HG03442 (cell line): ENCODE results near the gene TAF1.
A peak's percentile ranks its signal among the peaks of the same experiment; 100 is the strongest.
"Not testable (repeated sequence)": the region's sequence is repeated elsewhere in the genome, so short reads cannot be mapped to it uniquely, and the experiment has no call there.

Experiments used
- ATAC-seq: cut with Tn5 transposase; IDR thresholded peaks from one replicate; pipeline ENCODE4 v1.9.1; 2021; ENCODE audit warnings: mild to moderate bottlenecking, moderate library complexity; ENCODE audit not compliant: unreplicated experiment

TAF1 gene

GRCh38 chrX:71493111-71493613 lies 127.0 kb downstream of the TAF1 start:
- no peak for ATAC-seq

DNA sequence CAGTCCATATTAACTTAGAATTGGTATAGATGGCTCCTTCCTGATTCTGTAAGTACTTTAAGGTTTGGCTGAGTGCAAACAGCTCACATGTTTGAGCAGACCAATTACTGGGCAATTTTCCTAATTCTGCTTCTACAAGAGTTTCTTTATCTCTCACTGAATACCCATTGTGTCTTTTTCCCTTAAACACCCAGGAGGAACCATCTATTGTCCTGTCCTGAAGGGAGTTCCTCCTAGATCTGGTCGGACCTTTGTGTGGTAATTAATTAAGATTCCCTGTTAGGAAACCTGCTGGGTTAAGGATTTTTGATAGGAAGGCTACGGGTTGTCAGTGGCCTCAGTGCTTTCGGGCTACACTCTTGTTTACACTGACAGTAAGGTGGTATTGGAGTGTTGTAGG lies 129.8 kb downstream of the TAF1 start:
- not testable (repeated sequence) for ATAC-seq

- ATAC-seq: no peak
Measured at GRCh38 chrX:71496476-71496875, 130.3 kb downstream of the TAF1 start.

- ATAC-seq: not testable (repeated sequence)
Measured at GRCh38 chrX:71502080-71502479, 135.9 kb downstream of the TAF1 start.

- no peak for ATAC-seq
Measured at GRCh38 chrX:71504346-71504745, 138.2 kb downstream of the TAF1 start.

DNA sequence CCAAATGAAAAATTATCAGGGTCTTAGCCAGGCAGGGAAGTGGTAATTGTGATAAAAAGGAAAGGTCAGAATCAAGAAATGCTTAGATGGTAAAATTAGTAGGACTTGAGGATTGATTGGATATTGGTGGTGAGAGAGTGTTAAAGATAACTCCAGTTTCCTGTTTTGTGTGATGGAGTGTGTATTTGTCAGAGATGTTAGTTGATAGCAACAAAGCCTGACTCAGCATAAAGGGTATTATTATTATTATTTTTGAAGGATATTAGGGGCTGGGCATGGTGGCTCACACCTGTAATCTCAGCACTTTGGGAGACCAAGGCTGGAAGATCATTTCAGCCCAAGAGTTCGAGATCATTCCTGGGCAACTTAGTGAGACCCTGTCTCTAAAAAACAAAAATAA lies 143.1 kb downstream of the TAF1 start:
- ATAC-seq: no peak

DNA sequence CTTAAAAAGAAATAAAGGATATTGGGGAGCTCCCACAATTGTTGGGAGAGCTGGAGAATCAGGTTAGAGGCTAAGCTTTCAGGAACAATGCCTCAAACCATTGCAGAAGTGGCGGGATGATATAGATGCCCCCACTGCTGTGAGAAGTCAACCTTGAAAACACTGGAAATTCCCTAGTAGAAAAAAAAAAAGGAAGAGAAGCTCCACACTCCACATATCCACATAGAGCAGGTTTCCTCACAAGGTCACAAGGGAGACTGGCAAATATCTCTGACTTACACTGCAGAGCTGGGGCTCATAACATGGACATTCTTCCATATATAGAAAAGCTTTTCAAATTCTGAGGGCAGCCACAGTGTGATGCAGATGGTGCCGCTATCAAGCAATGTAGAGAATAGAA lies 144.0 kb downstream of the TAF1 start:
- ATAC-seq: no peak

DNA sequence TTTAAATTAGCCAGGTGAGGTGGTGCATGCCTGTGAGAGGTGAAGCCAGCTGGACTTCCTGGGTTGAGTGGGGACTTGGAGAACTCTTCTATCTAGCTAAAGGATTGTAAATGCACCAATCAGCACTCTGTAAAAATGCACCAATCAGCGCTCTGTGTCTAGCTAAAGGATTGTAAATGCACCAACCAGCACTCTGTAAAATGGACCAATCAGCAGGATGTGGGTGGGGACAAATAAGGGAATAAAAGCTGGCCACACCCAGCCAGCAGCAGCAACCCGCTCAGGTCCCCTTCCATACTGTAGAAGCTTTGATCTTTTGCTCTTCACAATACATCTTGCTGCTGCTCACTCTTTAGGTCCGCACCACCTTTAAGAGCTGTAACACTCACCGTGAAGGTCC lies 147.6 kb downstream of the TAF1 start:
- not testable (repeated sequence) for ATAC-seq

- ATAC-seq: peak; percentile 81
Measured at GRCh38 chrX:71514367-71515037, 148.3 kb downstream of the TAF1 start.

- ATAC-seq: no peak
Measured at GRCh38 chrX:71515038-71515396, 148.9 kb downstream of the TAF1 start.
